GM12878 (cell line): ENCODE results near the gene ECI1. TPM values are rescaled to one million over a fixed set of nuclear protein-coding genes. Genes with fewer than 3 reads are reported as not detected.

Experiments used
- ATF7 ChIP-seq: fragments of 450-650 bp; IDR thresholded peaks from 2 replicates; pipeline ENCODE4 v1.6.1; 2016; ENCODE audit warnings: low read depth, mild to moderate bottlenecking
- CREM ChIP-seq: IDR thresholded peaks from 2 replicates; pipeline ENCODE4 v1.6.1; 2014; ENCODE audit warnings: antibody characterized with exemption, low read depth
- KDM1A ChIP-seq: fragments of 200-600 bp; sonication (generic); IDR thresholded peaks from 2 replicates; pipeline ENCODE4 v1.6.1; 2016; ENCODE audit warnings: borderline replicate concordance
- PAX5 ChIP-seq: IDR thresholded peaks from 2 replicates; pipeline ENCODE4 v1.6.1; 2011; ENCODE audit warnings: low read depth, low read length, borderline replicate concordance
- RAD51 ChIP-seq: fragments of 450-650 bp; IDR thresholded peaks from 2 replicates; pipeline ENCODE4 v1.6.1; 2016; ENCODE audit warnings: moderate library complexity, mild to moderate bottlenecking, inconsistent platforms
- SMAD1 ChIP-seq: fragments of 450-650 bp; IDR thresholded peaks from 2 replicates; pipeline ENCODE4 v1.6.1; 2018; ENCODE audit warnings: mild to moderate bottlenecking, low read depth; ENCODE audit not compliant: partially characterized antibody
- STAT1 ChIP-seq: fragments of 450-650 bp; conservative IDR thresholded peaks from 2 replicates; pipeline ENCODE4 v1.6.1; 2014; ENCODE audit warnings: antibody characterized with exemption, mild to moderate bottlenecking
- polyA plus RNA-seq, 11 experiments: library from polyadenylated mRNA; depleted of rRNA in 4 of 11; unstranded in 6 of 11; stranded (reverse) in 5 of 11; fragments of >200 nt; fragmentation: Nextera tagmentation in 4 of 11; fragmentation: Illumina TruSeq in 1 of 11; extraction: Ambion mirVana in 4 of 11; extraction: Trizol in 1 of 11; gene quantifications; 1 replicate in 1 of 11; 2 replicates in 10 of 11; pipeline versions ENCODE4 v1.2.1 to v1.2.3, GENCODE V29; 2011 to 2016; ENCODE audit warnings: inconsistent platforms in 2 of 11, missing spikeins in 2 of 11, low read depth in 1 of 11
- total RNA-seq, 4 experiments: library from RNA; depleted of rRNA in 3 of 4; stranded (reverse); fragments of >200 nt in 3 of 4; fragmentation: Illumina TruSeq in 1 of 4; extraction: Trizol in 1 of 4; gene quantifications; 2 replicates each; pipeline versions ENCODE4 v1.2.1 to v1.2.3, GENCODE V29; 2013 to 2021
- TF ChIP-seq, protein P1 (sequence below): fragments of 450-650 bp; IDR thresholded peaks from 2 replicates; pipeline ENCODE4 v1.6.1; 2017; ENCODE audit warnings: mild to moderate bottlenecking, moderate library complexity
- TF ChIP-seq, protein P2 (sequence below): fragments of 450-650 bp; formaldehyde crosslinking; IDR thresholded peaks from 2 replicates; pipeline ENCODE4 v1.4.0; 2020; ENCODE audit warnings: mild to moderate bottlenecking, moderate library complexity
- TF ChIP-seq, protein P3 (sequence below): fragments of 450-650 bp; IDR thresholded peaks from 2 replicates; pipeline ENCODE4 v1.6.1; 2017; ENCODE audit warnings: mild to moderate bottlenecking, moderate library complexity
- TF ChIP-seq, protein P4 (sequence below): IDR thresholded peaks from 2 replicates; pipeline ENCODE4 v1.6.1; 2012; ENCODE audit warnings: low read depth, low read length, improper control_type of control experiment
- TF ChIP-seq, protein P5 (sequence below): IDR thresholded peaks from 2 replicates; pipeline ENCODE4 v1.6.1; 2011; ENCODE audit warnings: low read depth, mild to moderate bottlenecking, low read length, moderate library complexity, borderline replicate concordance; ENCODE audit errors: extremely low read depth

Gene ECI1
- total and polyA plus RNA-seq, 10 of the 15 experiments (the other 5 are each of a cell fraction or from before 2014, with no cell fraction given), result 2.2 to 82.1 (median 24.8) TPM

DNA sequence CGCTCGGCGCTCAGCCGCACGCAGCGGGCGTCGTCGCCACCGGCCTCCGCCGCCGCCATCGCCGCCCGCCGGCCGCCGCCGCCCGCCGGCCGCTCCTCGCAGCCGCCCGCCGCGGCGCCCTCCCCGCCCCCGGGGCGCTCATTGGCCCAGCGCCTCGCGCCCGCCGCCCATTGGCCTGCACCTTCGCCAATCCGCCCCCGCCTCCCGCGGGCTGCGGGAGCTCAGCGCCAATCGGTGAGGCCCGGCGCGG is 36.7 kb downstream of the ECI1 start, which contains the start of gene PGP (continued):
- TF ChIP-seq, protein P1, sequence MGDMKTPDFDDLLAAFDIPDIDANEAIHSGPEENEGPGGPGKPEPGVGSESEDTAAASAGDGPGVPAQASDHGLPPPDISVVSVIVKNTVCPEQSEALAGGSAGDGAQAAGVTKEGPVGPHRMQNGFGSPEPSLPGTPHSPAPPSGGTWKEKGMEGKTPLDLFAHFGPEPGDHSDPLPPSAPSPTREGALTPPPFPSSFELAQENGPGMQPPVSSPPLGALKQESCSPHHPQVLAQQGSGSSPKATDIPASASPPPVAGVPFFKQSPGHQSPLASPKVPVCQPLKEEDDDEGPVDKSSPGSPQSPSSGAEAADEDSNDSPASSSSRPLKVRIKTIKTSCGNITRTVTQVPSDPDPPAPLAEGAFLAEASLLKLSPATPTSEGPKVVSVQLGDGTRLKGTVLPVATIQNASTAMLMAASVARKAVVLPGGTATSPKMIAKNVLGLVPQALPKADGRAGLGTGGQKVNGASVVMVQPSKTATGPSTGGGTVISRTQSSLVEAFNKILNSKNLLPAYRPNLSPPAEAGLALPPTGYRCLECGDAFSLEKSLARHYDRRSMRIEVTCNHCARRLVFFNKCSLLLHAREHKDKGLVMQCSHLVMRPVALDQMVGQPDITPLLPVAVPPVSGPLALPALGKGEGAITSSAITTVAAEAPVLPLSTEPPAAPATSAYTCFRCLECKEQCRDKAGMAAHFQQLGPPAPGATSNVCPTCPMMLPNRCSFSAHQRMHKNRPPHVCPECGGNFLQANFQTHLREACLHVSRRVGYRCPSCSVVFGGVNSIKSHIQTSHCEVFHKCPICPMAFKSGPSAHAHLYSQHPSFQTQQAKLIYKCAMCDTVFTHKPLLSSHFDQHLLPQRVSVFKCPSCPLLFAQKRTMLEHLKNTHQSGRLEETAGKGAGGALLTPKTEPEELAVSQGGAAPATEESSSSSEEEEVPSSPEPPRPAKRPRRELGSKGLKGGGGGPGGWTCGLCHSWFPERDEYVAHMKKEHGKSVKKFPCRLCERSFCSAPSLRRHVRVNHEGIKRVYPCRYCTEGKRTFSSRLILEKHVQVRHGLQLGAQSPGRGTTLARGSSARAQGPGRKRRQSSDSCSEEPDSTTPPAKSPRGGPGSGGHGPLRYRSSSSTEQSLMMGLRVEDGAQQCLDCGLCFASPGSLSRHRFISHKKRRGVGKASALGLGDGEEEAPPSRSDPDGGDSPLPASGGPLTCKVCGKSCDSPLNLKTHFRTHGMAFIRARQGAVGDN, result no peak
- TF ChIP-seq PAX5 (no peak), SMAD1 (no peak), RAD51 (no peak), ATF7 (no peak), CREM (no peak), STAT1 (no peak), KDM1A (no peak)
- TF ChIP-seq, protein P2, sequence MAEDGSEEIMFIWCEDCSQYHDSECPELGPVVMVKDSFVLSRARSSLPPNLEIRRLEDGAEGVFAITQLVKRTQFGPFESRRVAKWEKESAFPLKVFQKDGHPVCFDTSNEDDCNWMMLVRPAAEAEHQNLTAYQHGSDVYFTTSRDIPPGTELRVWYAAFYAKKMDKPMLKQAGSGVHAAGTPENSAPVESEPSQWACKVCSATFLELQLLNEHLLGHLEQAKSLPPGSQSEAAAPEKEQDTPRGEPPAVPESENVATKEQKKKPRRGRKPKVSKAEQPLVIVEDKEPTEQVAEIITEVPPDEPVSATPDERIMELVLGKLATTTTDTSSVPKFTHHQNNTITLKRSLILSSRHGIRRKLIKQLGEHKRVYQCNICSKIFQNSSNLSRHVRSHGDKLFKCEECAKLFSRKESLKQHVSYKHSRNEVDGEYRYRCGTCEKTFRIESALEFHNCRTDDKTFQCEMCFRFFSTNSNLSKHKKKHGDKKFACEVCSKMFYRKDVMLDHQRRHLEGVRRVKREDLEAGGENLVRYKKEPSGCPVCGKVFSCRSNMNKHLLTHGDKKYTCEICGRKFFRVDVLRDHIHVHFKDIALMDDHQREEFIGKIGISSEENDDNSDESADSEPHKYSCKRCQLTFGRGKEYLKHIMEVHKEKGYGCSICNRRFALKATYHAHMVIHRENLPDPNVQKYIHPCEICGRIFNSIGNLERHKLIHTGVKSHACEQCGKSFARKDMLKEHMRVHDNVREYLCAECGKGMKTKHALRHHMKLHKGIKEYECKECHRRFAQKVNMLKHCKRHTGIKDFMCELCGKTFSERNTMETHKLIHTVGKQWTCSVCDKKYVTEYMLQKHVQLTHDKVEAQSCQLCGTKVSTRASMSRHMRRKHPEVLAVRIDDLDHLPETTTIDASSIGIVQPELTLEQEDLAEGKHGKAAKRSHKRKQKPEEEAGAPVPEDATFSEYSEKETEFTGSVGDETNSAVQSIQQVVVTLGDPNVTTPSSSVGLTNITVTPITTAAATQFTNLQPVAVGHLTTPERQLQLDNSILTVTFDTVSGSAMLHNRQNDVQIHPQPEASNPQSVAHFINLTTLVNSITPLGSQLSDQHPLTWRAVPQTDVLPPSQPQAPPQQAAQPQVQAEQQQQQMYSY, result peak; percentile 74; the same call in 1 of the 2 replicates
- TF ChIP-seq, protein P3, sequence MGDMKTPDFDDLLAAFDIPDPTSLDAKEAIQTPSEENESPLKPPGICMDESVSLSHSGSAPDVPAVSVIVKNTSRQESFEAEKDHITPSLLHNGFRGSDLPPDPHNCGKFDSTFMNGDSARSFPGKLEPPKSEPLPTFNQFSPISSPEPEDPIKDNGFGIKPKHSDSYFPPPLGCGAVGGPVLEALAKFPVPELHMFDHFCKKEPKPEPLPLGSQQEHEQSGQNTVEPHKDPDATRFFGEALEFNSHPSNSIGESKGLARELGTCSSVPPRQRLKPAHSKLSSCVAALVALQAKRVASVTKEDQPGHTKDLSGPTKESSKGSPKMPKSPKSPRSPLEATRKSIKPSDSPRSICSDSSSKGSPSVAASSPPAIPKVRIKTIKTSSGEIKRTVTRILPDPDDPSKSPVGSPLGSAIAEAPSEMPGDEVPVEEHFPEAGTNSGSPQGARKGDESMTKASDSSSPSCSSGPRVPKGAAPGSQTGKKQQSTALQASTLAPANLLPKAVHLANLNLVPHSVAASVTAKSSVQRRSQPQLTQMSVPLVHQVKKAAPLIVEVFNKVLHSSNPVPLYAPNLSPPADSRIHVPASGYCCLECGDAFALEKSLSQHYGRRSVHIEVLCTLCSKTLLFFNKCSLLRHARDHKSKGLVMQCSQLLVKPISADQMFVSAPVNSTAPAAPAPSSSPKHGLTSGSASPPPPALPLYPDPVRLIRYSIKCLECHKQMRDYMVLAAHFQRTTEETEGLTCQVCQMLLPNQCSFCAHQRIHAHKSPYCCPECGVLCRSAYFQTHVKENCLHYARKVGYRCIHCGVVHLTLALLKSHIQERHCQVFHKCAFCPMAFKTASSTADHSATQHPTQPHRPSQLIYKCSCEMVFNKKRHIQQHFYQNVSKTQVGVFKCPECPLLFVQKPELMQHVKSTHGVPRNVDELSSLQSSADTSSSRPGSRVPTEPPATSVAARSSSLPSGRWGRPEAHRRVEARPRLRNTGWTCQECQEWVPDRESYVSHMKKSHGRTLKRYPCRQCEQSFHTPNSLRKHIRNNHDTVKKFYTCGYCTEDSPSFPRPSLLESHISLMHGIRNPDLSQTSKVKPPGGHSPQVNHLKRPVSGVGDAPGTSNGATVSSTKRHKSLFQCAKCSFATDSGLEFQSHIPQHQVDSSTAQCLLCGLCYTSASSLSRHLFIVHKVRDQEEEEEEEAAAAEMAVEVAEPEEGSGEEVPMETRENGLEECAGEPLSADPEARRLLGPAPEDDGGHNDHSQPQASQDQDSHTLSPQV, result no peak
- TF ChIP-seq, protein P4, sequence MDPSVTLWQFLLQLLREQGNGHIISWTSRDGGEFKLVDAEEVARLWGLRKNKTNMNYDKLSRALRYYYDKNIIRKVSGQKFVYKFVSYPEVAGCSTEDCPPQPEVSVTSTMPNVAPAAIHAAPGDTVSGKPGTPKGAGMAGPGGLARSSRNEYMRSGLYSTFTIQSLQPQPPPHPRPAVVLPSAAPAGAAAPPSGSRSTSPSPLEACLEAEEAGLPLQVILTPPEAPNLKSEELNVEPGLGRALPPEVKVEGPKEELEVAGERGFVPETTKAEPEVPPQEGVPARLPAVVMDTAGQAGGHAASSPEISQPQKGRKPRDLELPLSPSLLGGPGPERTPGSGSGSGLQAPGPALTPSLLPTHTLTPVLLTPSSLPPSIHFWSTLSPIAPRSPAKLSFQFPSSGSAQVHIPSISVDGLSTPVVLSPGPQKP, result no peak
- TF ChIP-seq, protein P5, sequence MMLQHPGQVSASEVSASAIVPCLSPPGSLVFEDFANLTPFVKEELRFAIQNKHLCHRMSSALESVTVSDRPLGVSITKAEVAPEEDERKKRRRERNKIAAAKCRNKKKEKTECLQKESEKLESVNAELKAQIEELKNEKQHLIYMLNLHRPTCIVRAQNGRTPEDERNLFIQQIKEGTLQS, result peak; percentile 78; the same call in 1 of the 2 replicates
